Activated T-helper 2 cell treated with anti-CD3 and anti-CD28 coated beads, Interferon-gamma antibody, Interleukin-2, Interleukin-4, amounts not matched to agents 10 μg/mL and 5 μg/mL and 100 μg/mL, durations not matched to agents 14 hours and 24 hours and 36 hours (primary cell): ENCODE measurements around the gene RPS6KA1. TPM values are rescaled to one million over a fixed set of nuclear protein-coding genes. Genes with fewer than 3 reads are reported as not detected.
"Not testable (repeated sequence)": the region's sequence is repeated elsewhere in the genome, so short reads cannot be mapped to it uniquely, and the experiment has no call there.

Experiments
- DNase-seq: peaks from one replicate; pipeline ENCODE4 v3.0.0; 2021; ENCODE audit warnings: low spot score
- H3K27ac Mint-ChIP-seq: one replicate; pipeline ENCODE4 v1.8.0; 2021; ENCODE audit warnings: mixed read lengths
- H3K27me3 Mint-ChIP-seq: one replicate; pipeline ENCODE4 v1.8.0; 2021; ENCODE audit warnings: low read depth, mixed read lengths
- H3K36me3 Mint-ChIP-seq: one replicate; pipeline ENCODE4 v1.8.0; 2021; ENCODE audit warnings: low read depth, mixed read lengths
- H3K4me1 Mint-ChIP-seq: one replicate; pipeline ENCODE4 v1.8.0; 2021; ENCODE audit warnings: low read depth, mixed read lengths
- H3K4me3 Mint-ChIP-seq: one replicate; pipeline ENCODE4 v1.8.0; 2021; ENCODE audit warnings: low read depth, mild to moderate bottlenecking, moderate library complexity, mixed read lengths
- H3K9me3 Mint-ChIP-seq: one replicate; pipeline ENCODE4 v1.8.0; 2021; ENCODE audit warnings: mixed read lengths
- intact Hi-C: fragments of 100-400 bp; cut with micrococcal nuclease; formaldehyde crosslinking; loops from one replicate; pipeline ENCODE4 v1.15.1; 2023
- total RNA-seq: library from RNA; stranded (reverse); gene quantifications from 2 replicates; pipeline ENCODE4 v1.2.3, GENCODE V29; 2022

The RPS6KA1 gene
- total RNA-seq = 190 and 199 TPM in 2 replicates

DNA sequence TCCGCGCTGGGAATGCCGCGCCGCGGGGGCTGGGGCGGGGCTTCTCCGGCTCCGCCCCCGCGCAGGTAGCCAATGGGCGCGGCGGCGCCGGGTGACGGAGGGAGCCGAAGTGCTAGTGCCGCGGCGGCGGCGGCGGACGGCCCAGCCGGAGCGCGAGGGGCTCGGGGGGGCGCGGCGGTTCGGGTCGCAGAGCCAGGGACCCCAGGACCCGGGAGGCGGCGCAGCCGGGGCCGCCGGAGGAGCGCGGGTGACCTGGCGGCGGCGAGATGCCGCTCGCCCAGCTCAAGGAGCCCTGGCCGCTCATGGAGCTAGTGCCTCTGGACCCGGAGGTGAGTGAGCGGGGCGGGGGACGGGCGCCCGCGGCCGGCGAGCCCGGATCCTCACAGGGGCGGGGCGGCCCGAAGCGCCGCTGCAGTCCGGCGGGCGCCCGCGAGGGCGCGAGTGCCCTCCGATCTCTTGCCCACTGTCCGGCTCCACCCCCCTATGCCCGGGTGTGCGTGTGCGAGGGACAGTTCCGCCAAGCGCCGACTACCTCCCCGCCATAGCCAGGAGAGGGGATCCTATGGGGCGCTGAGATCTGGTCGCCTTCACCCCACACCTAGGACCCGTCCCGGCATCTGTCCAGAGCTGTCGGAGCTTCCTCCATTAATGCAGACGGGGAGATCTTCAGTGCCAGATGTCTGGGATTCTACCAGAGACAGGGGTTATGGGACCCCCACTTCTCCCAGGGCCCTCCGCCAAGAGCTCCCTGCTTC, at the start of gene RPS6KA1:
Gene RPS6KA1 (plus strand): TSS at position 107 of the 755 bp plus-strand sequence. CDS start 160 bp downstream, at position 267.
- peaks cover 21% of the 10 kb centered on the region for H3K4me1 Mint-ChIP-seq
- H3K9me3 Mint-ChIP-seq = no peaks in the 10 kb centered on the region
- H3K4me3 Mint-ChIP-seq = peak within 1 kb of the TSS; percentile 96
- no peaks in the 10 kb centered on the region for H3K36me3 Mint-ChIP-seq
- intact Hi-C loops = loop anchor here (2.0 kb wide), 1 partner anchor 29 kb away; no protein-coding TSS in a partner anchor
- peaks cover 5% of the 10 kb centered on the region for H3K27me3 Mint-ChIP-seq
- H3K27ac Mint-ChIP-seq = peak within 1 kb of the TSS; percentile 93
- peak; percentile 65 for DNase-seq

DNA sequence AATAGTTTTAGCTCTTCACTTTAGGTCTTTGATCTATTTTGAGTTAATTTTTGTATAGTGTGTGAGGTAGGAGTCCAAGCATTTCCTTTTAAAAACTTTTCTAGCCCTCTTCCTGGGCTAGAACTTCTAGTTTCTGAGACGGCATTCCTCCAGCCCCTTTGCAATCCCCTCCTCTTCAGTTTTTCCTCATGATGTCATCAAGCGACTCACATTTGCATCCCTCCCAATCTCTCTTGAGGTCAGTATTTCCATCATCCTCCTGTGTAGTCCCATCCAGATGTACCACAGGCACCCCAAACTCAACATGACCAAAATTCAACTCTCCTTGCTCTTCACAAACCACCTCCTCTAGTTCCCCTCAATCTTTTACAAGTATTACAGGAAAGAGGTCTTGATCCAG, 46.6 kb upstream of the RPS6KA1 start:
- H3K4me3 Mint-ChIP-seq = no peak overlapping the region
- H3K27ac Mint-ChIP-seq = no peak overlapping the region

DNA sequence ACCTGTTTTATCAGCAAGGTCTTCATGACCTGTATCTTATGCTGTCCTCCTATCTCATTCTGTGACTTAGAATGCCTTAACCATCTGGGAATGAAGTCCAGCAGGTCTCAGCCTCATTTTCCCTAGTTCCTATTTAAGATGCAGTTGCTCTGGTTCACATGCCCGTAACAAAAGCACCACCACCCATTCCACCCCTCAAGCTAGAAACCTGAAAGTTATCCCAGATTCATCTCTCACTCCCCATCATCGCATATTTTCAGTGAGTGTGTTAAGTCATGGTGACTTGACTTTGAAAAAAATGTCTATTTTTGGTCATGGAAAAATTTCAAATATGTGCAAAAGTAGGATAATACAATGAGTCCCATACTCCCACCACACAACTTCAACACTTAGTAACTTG, 45.6 kb upstream of the RPS6KA1 start:
- Mint-ChIP-seq H3K27ac (no peak overlapping the region), H3K27me3 (no peaks in the 10 kb centered on the region), H3K4me3 (no peak overlapping the region)

More for the DNA sequence above, 46.6 kb upstream of the RPS6KA1 start:
- Mint-ChIP-seq H3K4me1 (peaks cover 6% of the 10 kb centered on the region), H3K36me3 (peaks cover 18% of the 10 kb centered on the region), H3K27me3 (no peaks in the 10 kb centered on the region), H3K9me3 (no peaks in the 10 kb centered on the region)
- no peak for DNase-seq
- intact Hi-C loops = no loop called here

DNA sequence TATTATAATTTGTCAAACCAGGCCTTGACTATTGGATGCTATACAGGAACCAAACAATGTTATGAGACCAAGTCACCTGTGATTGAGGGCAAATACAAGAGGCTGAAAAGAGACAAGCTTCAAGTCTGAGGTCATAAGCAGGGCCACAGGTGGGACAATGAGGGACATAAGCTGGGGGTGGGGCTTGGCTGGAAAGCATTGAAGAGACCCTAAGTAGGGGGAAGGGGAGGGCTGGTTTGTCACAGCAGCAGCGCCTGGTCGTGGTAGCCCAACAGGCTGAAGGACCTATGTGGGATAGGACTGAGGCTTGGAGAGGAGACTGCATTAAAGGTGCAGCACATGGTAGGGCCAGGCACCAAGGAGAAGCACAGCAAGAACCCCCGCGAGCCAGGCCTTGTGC, 39.4 kb upstream of the RPS6KA1 start:
- H3K4me1 Mint-ChIP-seq = peaks cover 4% of the 10 kb centered on the region

More for the DNA sequence above, 45.6 kb upstream of the RPS6KA1 start:
- peaks cover 10% of the 10 kb centered on the region for H3K36me3 Mint-ChIP-seq
- peaks cover 6% of the 10 kb centered on the region for H3K4me1 Mint-ChIP-seq
- intact Hi-C loops = no loop called here
- DNase-seq = no peak
- no peaks in the 10 kb centered on the region for H3K9me3 Mint-ChIP-seq

DNA sequence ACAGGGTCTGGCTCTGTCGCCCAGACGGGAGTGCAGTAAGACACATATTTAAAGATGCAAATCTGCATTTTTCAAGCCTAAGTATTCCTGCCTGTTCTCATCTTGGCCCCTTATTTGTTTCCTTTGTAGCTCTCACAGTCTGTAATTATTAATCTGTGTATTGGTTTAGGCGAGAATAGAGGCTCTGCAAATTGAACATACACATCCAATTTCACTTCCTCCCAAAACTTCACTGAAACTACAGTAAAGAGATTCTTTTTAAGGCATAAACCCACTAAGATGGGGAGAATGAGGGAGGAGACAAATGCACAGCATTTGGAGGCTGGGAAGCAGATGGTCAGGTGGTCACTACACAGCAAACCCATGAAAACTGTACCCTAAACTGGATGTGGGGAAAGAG, 36.3 kb upstream of the RPS6KA1 start:
- Mint-ChIP-seq H3K27me3 (no peaks in the 10 kb centered on the region), H3K27ac (no peak overlapping the region), H3K36me3 (no peaks in the 10 kb centered on the region), H3K4me3 (no peak overlapping the region), H3K9me3 (no peaks in the 10 kb centered on the region), H3K4me1 (peaks cover 8% of the 10 kb centered on the region)
- intact Hi-C loops = no loop called here
- no peak for DNase-seq

More for the DNA sequence above, 39.4 kb upstream of the RPS6KA1 start:
- no peak for DNase-seq
- intact Hi-C loops = no loop called here
- no peaks in the 10 kb centered on the region for H3K27me3 Mint-ChIP-seq
- H3K4me3 Mint-ChIP-seq = no peak overlapping the region
- H3K9me3 Mint-ChIP-seq = no peaks in the 10 kb centered on the region
- H3K36me3 Mint-ChIP-seq = no peaks in the 10 kb centered on the region
- H3K27ac Mint-ChIP-seq = no peak overlapping the region

DNA sequence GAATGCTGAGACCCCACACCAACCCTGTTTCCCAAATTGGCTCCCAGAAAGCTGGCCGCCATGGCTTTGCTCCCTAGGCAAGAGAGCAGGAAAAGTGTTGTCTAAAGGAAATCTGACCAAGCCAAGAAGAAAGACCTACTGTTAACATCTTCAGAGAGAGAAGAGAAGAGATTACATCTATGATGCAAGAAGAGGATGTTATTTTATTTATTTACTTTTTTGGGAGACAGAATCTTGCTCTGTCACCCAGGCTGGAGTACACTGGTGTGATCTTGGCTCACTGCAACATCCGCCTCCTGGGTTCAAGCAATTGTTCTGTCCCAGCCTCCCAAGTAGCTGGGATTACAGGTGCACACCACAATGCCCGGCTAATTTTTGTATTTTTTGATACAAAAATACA, 35.6 kb upstream of the RPS6KA1 start:
- DNase-seq = no peak
- H3K36me3 Mint-ChIP-seq = peaks cover 2% of the 10 kb centered on the region
- H3K4me3 Mint-ChIP-seq = no peak overlapping the region
- no peak overlapping the region for H3K27ac Mint-ChIP-seq
- no peaks in the 10 kb centered on the region for H3K27me3 Mint-ChIP-seq
- H3K4me1 Mint-ChIP-seq = peaks cover 9% of the 10 kb centered on the region
- no peaks in the 10 kb centered on the region for H3K9me3 Mint-ChIP-seq
- intact Hi-C loops = no loop called here

DNA sequence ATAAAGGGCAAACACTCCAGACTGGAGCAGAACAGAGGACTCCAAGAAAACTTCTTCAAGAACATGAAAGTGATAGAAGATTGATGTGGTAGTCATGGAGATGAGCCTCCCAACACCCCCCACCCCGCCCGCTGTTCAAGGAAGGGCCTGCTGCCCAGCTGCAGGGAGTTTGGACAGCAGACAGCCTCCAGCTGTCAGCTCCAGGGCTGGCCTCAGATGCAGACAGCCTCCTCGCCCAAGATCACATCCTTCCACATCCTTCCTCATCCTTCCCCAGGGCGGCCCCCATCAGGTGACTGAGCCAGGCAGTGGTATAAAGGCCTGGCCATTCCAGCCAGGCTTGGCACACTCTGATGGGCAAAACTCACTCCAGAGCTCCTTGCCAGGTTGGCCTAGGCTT, 32.7 kb upstream of the RPS6KA1 start:
- H3K27ac Mint-ChIP-seq = no peak overlapping the region
- DNase-seq = no peak
- no peaks in the 10 kb centered on the region for H3K9me3 Mint-ChIP-seq
- no peaks in the 10 kb centered on the region for H3K27me3 Mint-ChIP-seq
- H3K4me3 Mint-ChIP-seq = no peak overlapping the region
- peaks cover 4% of the 10 kb centered on the region for H3K36me3 Mint-ChIP-seq
- intact Hi-C loops = no loop called here
- peaks cover 17% of the 10 kb centered on the region for H3K4me1 Mint-ChIP-seq

DNA sequence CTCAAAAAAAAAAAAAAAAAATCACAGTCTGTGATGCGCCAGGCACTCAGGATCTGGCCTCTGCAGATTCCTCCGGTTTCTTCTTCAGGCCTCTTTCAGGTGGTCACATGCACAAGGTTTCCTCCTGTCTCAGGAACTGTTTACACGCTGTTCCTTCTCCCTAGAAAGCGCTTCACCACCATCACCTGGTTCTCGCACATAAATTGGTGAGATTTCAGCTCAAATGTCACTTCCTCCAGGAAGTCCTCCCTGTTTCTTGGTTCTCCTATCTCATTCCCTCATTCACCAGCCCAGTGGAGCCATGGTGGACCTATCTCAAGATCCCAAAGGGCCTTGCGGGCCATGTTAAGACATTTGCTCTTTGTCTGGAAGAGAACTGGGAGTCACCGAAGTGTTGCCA, 30.7 kb upstream of the RPS6KA1 start:
- Mint-ChIP-seq H3K4me1 (peaks cover 21% of the 10 kb centered on the region), H3K27me3 (no peaks in the 10 kb centered on the region), H3K36me3 (peaks cover 4% of the 10 kb centered on the region), H3K4me3 (peak overlapping the region; percentile 30), H3K27ac (peak overlapping the region; percentile 38), H3K9me3 (no peaks in the 10 kb centered on the region)
- intact Hi-C loops = no loop called here
- no peak for DNase-seq

DNA sequence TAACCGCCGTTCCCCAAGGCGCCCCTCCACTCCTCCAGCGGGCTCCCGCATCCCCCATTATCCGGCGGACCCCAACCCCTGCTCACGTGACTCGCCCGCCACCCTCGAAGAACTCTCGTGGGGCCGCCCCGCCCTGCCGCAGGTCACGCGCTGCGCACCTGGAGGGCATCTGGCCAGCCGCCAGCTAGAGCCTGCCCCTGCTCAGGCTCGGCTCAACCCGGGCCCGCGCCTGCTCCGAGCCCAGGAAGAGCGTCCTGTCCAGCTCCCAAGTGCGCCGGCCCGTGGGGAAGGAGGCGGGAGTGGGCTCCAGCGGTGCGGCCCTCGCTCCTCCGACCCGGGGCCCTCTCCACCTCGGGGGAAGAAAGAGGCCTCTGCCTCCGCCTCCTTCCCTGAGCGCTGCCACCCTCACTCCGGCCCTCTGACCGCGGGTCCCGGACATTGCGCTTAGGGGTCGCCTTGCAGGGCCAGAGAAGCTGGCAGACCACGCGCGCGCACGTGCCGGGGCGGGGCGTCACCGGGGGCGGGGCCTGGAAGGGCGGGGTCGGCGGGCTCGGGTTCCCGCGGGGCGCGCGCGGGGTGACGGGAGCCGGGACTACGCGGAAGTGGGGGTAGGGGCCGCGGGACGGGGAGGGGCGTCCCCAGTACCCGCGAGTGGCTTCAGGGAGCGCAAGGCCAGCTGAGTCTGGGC, 28.9 kb upstream of the RPS6KA1 start:
- H3K27me3 Mint-ChIP-seq = no peaks in the 10 kb centered on the region
- H3K4me1 Mint-ChIP-seq = peaks cover 21% of the 10 kb centered on the region
- DNase-seq = peak; percentile 85
- peak overlapping the region; percentile 87 for H3K4me3 Mint-ChIP-seq
- intact Hi-C loops = loop anchor here (1.0 to 2.0 kb wide), 5 partner anchors 28 to 288 kb away; partner anchors contain the start of genes HMGN2 and RPS6KA1
- H3K36me3 Mint-ChIP-seq = peaks cover 4% of the 10 kb centered on the region
- peak overlapping the region; percentile 89 for H3K27ac Mint-ChIP-seq
- H3K9me3 Mint-ChIP-seq = no peaks in the 10 kb centered on the region

DNA sequence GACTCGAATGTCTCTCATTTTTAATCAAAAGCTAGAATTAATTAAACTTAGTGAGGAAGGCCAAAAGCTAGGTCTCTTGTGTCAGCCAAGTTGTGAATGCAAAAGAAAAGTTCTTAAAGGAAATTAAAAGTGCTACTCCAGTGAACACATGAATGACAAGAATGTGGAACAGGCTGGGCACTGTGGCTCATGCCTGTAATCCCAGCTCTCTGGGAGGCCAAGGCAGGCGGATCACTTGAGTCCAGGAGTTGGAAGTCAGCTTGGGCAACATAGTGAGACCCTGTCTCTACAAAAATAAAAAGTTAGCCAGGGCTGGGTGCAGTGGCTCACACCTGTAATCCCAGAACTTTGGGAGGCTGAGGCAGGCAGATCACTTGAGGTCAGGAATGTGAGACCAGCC, 18.9 kb upstream of the RPS6KA1 start:
- intact Hi-C loops, DNase-seq, H3K27me3 Mint-ChIP-seq, H3K27ac Mint-ChIP-seq, H3K9me3 Mint-ChIP-seq, H3K4me1 Mint-ChIP-seq, H3K4me3 Mint-ChIP-seq, H3K36me3 Mint-ChIP-seq: not testable (repeated sequence)

DNA sequence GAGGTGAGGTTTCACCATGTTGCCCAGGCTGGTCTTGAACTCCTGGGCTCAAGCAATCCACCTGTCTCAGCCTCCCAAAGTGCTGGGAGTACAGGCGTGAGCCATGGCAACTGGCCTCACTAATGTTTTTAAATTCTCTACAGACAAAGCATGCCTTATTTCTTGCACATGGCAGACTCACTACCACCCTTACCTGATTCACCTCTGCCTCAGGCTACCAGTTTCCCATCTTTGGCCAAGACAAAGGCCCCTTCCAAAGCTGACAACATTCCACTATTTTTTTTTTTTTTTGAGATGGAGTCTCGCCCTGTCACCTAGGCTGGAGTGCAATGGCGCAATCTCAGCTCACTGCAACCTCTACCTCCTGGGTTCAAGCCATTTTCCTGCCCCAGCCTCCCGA, 13.7 kb upstream of the RPS6KA1 start:
- intact Hi-C loops, H3K4me3 Mint-ChIP-seq, H3K9me3 Mint-ChIP-seq, H3K27ac Mint-ChIP-seq, DNase-seq, H3K27me3 Mint-ChIP-seq, H3K36me3 Mint-ChIP-seq, H3K4me1 Mint-ChIP-seq: not testable (repeated sequence)

DNA sequence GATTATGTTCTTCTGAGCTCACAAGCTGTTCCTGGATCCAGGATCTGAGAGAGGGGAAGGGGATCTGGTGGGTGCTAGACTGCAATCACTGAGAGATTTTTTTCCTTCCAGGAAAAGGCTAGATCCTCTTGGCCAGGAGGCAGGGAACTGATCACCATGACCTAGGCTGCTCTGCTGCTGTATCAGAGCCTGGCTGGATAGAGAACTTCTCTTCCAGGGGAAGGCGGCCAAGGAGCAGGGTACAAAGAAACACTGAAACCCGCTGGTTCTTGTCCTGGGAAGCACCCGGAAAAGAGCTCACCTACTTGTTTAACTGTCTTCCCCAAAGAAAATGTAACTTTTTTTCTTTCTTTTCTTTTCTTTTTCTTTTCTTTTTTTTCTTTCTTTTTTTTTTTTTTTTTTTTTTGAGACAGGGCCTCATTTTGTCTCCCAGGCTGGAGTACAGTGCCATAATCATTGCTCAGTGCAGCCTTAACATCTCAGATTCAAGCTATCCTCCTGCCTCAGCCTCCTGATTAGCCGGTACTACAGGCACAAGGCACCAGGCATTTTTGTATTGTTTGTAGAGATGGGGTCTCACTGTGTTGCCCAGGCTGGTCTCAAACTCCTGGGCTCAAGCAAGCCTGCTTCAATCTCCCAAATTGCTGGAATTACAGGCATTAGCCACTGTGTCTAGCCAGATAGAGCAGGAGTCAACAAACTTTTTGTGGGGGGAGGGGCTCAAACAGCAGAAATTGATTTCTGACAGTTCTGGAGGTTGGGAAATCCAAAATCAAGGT, 12.4 kb upstream of the RPS6KA1 start:
- Mint-ChIP-seq H3K4me3 (no peak overlapping the region), H3K36me3 (no peaks in the 10 kb centered on the region), H3K9me3 (no peaks in the 10 kb centered on the region), H3K27ac (no peak overlapping the region), H3K4me1 (no peaks in the 10 kb centered on the region), H3K27me3 (peaks cover 1% of the 10 kb centered on the region)
- no peak for DNase-seq
- intact Hi-C loops = no loop called here

DNA sequence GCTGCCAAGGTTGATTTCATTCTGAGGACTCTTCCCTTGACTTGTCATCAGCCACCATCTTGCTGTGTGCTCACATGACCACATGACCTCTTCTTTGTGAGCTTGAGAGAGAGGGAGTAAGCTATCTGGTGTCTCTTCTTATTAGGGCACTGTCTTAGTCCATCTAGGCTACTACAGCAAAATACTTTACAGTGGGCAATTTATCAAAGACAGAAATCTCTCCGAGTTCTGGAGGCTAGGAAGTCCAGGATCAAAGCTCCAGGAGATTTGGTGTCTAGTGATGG, 11.9 kb upstream of the RPS6KA1 start:
- Mint-ChIP-seq H3K4me1 (no peaks in the 10 kb centered on the region), H3K9me3 (no peaks in the 10 kb centered on the region), H3K27ac (no peak overlapping the region), H3K27me3 (peaks cover 1% of the 10 kb centered on the region), H3K36me3 (no peaks in the 10 kb centered on the region), H3K4me3 (no peak overlapping the region)
- DNase-seq = no peak
- intact Hi-C loops = no loop called here
